Amniotic epithelial cell (primary cell): ENCODE results near the gene MMP13.
"Not testable (repeated sequence)": the region's sequence is repeated elsewhere in the genome, so short reads cannot be mapped to it uniquely, and the experiment has no call there.

Experiments
- DNase-seq: peaks from one replicate; pipeline ENCODE4 v3.0.0-alpha.2; 2010; ENCODE audit warnings: low read depth

Gene MMP13

DNA sequence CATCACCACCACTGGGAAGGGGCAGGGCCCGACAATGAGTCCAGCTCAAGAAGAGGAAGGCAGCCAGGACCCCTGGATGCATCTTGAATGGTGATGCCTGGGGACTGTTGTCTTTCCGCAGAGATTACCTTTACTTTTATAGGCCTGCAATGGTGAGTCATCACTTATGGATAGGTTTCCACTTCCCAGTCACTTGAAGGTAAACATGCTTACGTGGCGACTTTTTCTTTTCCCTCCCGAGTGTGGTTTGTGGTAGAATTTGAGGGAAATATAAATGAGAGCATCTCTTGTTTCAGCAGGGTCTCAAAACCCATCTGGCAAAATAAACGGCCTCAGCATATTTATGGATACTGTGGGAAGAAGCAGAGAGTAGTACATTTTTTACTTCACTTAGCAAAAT lies at the start of gene MMP13:
MMP13 (minus strand) TSS at position 109 of the 400 bp plus-strand sequence; CDS start at position 82, 27 bp downstream.
- DNase-seq, result no peak

GRCh38 chr11:103004234-103004633 lies 48.7 kb upstream of the MMP13 start:
- DNase-seq, result not testable (repeated sequence)

DNA sequence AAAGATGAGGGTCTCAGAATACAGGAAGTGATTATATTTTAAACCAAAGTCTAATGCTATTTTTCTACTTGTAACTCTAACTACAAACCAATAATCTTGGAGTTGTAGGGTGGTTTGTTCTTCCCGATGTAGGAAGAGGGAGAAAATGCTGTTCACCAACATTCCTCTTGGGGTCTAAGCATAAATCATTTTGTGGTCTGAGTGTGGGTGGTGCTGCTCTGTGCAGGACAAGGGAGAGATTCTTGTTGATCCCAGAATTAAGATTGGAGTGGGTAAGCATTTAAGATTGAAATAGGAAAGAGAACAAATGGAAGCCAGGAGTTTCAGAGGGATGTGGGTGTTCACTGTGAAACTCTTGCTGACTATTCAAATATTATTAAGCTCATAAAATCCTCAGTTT lies 38.6 kb upstream of the MMP13 start:
- DNase-seq, result peak; percentile 85

GRCh38 chr11:102991776-102992175 lies 36.2 kb upstream of the MMP13 start:
- no peak for DNase-seq

GRCh38 chr11:102990145-102990544 lies 34.6 kb upstream of the MMP13 start:
- DNase-seq, result no peak

DNA sequence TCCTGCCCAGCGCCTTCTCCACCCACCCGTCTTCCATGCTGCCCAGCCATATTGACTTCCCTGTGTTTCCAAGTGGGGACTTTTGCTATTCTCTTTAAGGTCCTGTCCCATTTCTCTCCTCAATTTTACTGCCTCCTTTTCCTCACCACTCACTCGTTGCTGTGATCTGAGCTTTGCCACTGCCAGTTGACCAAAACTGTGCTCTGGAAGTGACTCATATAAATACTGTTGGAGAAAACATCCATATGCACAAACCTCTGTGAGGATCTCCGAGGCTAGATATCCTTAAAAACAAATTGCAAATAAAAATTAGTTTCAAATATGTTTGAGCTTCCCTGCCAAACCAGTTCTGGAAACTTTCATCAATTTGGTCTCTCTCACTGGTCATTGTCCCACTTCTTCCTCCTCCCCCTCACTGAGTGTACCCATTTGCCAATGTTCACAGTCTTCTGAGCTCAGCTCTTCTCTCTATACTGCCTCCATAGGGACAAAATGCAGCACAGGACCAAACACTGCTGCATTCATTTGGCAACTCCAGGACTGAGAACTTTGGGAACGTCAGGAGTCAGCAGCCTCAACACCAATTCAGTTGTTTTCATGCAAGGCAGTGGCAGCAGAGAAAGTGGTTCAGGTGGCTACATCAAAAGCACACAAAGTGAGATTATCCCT lies 34.0 kb upstream of the MMP13 start:
- DNase-seq, result no peak

- DNase-seq, result peak; percentile 52
Observed at GRCh38 chr11:102986815-102987214, 31.3 kb upstream of the MMP13 start.

DNA sequence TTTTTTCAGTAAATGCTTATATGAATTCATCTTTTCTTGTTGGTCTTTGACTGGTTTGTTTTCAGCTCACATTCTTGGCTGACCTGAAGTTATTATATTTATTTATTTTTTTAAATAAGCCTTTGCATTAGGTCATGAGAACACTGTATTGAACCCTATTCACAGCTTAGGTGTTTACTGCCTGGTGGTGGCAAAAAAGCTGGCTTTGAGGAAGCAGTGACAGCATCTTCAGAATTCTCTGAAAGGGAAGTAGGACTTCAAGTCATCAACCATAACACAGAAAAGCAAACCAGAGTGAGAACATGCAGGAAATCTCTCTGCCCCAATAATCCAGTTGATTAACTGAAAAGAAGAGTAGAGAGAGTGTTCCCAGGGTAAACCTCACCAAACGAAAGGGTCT lies 30.3 kb upstream of the MMP13 start:
- DNase-seq, result no peak

- DNase-seq, result peak; percentile 59
Observed at GRCh38 chr11:102983486-102983885, 28.0 kb upstream of the MMP13 start.

DNA sequence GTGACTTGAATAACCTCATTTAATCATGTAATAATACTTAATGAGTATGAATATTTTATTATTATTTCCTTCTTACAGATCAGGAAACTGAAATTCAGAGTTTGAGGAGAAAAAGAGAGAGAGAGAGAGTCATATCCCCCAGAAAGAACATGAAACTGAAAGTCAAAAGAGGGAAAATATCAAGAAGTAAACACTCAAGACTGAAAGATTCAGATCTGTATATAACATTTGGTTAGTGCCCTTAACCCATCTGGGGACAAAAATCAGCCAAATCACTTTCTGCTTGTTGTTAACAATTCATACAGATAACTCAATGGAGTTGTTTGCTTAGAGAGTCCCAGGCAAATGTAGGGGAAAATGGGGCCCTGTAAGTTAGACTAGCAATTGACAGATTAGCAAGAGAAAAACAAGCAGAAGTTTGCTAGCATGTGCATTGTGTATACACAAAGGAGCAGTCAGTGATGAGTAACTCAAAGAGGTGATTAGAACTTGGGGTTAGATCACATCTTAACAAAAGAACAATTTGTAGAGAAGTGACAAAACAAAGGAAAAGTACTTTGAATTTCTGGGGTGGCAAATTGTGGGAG lies 25.9 kb upstream of the MMP13 start:
- DNase-seq, result peak; percentile 37

GRCh38 chr11:102974552-102975280 lies 19.2 kb upstream of the MMP13 start:
- peak; percentile 79 for DNase-seq

- DNase-seq, result not testable (repeated sequence)
Observed at GRCh38 chr11:102973698-102974097, 18.2 kb upstream of the MMP13 start.

GRCh38 chr11:102972853-102973252 lies 17.3 kb upstream of the MMP13 start:
- DNase-seq, result no peak

DNA sequence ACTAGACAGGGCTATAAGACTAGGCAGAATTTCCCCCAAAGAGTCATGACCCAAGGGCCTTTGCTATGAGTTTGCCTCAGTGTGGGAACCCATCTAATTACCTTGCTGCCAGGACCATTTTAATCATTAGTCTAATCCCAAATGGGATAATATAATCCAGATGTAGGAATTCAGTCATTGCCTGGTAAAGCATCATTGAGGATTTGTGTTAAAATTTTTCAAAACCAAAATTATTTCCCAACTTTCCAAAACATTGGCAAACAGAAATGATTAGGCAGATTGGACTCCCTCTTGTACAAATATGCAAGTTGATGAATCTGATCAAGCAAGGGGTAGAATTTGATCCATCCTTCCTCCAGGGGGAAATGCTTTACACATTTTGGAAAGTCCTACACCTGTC lies 16.2 kb upstream of the MMP13 start:
- no peak for DNase-seq

DNA sequence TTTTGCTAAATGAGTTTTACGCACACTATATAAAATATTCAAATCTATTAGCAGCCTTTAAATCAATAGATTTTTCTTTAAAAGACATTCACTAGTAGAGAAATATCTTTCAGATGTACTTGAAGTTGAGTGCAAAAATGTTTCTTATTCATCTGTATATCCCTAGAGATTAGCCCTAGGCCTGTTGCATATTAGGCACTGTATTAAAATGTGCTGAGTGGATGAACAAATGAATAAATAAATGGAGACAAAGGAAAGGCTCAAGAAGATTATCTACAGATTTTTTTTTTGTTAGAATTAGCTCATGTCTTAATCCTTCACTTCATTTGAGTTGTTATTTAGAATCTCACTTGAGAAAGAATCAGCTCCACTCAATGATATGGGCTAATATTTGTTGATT lies 12.0 kb upstream of the MMP13 start:
- no peak for DNase-seq

DNA sequence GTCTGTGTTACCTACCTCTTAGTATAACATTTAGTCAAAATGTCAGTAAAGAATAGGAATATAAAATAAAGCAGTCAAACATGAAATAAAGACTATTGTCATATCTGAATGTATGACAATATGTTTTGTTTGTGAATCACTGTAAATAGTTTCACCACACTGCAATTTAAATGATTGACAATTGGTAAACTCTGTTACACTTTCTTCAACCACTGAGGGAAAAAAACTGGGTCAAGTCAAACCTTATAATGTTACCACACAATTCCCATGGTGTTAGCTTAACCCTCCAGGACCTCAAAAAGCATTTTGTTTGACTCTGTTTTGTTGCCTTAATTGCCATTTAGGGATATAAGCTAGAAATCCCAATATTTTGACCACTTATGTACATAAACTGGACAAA lies 10.5 kb upstream of the MMP13 start:
- no peak for DNase-seq

GRCh38 chr11:102964867-102965266 lies 9.3 kb upstream of the MMP13 start:
- no peak for DNase-seq

DNA sequence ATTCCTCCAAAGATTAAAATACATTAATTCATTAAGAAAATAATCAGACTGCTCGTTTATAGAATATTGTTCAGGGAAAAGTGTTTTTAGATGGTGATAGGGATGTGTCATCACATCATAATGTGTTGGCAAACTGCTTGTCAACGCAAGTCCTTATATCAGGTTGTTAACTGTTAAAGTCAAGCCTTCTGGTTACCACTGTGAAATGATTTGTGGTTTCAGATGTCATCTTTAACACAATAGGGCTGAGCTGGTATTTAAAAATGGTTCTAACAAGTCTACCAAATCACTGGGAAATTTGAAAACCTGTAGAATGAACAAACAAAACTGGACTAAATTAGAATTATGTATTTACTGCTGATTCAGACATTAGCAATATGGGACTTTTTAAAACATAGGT lies 2.4 kb upstream of the MMP13 start:
- DNase-seq, result no peak

GRCh38 chr11:102950622-102951081 lies 4.9 kb downstream of the MMP13 start:
- DNase-seq, result peak; percentile 60

DNA sequence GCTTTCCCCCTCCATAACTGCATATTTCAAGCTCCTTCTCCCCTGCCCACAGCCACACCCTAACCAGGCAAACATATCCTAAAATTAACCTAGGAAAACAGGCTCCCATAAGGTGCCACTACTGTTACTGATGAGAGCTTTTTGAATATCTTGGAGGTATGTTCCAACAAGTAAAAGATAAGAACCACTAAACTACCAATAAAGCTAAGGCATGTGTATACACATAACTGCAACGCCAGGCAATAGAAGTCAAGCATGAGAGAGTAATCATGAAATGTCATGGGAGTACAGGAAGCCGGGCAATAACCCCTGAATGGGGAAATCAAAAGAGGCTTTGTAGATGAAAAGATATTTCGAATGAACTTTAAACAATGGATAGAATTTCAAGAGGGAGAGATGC lies 9.3 kb downstream of the MMP13 start:
- no peak for DNase-seq

DNA sequence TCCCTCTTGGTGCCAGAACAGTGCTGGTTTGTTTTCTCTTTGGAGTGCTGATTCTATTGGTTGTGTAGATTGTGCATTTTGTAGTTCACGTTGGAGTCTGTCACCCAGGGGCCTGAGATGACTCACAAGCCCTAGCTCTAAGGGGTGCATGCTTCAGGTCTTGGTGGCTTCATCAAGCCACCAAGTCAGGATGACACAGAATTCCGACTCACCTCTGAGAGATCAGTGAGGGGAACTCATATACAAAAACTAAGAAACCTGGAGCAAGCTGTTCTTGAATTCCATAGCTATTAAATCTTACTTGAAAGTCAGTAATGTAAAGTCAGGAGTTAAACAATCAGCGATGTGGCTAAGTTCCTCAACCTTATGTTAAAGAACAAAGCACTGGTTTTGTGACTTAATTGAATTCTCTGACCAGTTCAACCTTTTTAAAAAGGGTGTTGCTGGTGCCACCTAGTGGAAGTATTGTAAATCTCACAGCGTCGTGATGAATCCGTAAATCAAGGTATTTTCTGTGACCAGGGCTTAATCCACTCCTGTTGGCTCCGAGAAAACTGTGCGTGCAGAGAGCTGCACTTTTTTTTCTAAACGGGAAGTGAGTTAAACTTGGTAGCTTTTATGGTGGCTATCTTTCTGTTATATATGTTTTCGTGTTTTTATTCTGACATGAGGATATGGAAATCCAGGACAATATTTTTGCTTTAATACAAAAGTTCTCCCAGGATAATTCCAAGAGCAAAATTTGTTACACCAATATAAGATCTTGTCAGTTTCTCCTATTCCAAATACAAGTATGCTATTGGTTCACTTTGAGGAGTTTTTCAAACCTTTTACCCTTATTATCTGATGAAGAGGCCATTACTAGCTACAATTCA lies 14.6 kb downstream of the MMP13 start:
- peak; percentile 62 for DNase-seq

- no peak for DNase-seq
Observed at GRCh38 chr11:102936864-102937509, 18.5 kb downstream of the MMP13 start.
